ENCODE measurements around the gene TST.

- no peak for TF ChIP-seq CTCF (IDR thresholded peaks at IDR 0.05)
- no peak for TF ChIP-seq EP300 (IDR thresholded peaks at IDR 0.05)
Observed at GRCh38 chr22:37052386-37053309, 33.4 kb upstream of the TST start.

Measured in tibial nerve (tissue), 4 donors.